ENCODE results near the gene VCL. TPM values are rescaled to one million over a fixed set of nuclear protein-coding genes. Genes with fewer than 3 reads are reported as not detected.
"Not testable (repeated sequence)": the region's sequence is repeated elsewhere in the genome, so short reads cannot be mapped to it uniquely, and the experiment has no call there.

The VCL gene
- total RNA-seq, 1 experiment from 2014 or later, result 384 TPM

DNA sequence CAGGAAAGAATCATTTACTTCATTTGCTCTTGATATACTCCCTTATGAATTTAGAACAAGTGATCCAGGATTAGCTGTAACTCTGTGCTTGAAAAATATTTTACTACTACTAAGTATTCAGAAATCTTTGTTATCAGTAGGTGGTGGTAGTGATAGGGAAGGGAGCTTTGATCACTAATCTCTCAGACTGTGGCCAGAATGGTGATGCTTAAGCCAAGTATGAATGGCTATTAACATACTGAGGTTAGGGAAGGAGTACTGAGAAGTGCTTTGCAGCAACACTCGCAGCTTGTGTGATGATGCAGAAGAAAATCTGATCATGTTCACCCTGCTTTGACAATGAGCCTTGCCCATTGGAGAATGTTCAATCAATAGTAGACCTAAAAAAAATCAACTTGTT is 123.5 kb downstream of the VCL start:
- in situ Hi-C loops (cut with HindIII; ENCODE audit: low sequenced_read_pairs), result no loop called here
- DNase-seq (ENCODE audit: low spot score), result no peak

DNA sequence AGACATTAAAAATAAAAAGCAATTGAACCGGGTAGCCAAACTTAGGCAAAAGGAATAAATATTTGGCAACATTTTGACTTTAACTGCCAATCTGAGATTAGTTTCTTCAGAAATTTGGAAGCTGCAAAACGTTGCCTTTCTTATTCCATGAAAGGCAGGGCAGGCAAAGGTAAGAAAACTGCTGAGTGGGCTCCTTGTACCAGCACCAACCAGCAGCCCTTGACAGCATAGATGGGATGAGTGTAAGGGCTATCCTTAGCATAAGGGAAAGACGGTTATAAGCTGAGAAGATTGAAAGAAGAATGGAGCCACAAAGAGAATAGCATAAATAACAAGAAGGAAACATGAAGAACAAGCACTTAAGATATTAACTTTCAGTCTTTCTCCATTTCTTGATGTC is 124.1 kb downstream of the VCL start:
- DNase-seq (ENCODE audit: low spot score), result no peak
- in situ Hi-C loops (cut with HindIII; ENCODE audit: low sequenced_read_pairs), result no loop called here

DNA sequence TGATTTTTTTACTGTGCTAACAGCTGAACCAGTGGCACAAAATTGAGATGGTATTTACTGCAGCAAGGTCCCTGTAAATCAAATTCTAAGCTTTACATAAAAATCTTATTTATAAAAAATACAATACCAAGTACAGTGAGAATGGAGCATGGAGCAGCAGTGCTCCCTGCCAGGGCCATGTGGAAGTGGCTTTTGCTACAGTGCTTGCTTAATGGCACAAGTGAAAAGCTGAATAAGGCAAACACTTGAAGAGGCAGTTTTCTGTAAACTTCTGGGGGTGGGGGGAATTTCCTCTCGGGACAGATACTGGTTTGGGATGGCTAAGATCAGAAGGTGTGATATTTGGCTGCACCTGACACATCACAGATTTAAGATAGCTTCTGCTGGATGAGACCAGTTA is 125.2 kb downstream of the VCL start:
- in situ Hi-C loops (cut with HindIII; ENCODE audit: low sequenced_read_pairs), result no loop called here
- no peak for DNase-seq (ENCODE audit: low spot score)

DNA sequence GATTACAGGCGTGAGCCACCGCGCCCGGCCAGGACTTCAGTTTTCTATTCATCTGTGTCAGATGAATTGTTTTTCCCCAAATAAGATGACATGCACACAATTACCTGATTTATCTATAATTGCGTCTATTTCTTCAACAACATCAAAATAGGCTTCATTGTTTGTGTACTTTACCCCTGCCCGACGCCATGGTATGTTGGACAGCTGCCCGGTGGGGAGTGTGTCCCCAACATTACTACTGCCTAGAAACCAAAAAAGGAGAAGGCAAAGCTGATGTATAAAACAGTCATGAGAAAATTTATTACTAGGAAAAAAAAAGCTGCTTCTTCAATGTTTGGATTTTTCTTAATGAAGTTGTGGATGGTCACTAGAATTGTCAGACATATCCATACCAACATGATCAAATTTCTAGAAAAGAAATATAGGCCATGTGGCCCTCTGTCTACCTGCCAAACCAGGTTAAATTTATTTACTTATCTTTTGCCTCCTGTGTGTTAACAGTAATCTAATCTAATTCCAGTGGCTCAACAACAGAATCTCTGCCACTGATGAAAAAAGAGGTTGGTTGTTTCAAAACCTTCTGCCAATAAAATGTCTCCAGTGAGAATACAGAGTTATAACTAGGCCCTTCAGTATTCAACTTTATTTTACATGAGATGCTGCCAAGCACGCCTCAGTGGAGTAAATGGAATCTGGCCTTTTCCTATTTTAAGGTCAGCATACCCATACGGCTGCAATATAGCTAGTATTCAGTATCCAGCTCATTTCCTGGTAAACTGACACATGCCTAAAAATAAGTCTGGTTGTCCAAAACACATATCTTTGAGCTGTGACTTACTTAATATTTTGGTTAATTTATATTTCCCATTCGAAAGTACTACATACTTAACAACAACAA is 136.3 kb downstream of the VCL start:
- in situ Hi-C loops (cut with HindIII; ENCODE audit: low sequenced_read_pairs), result no loop called here
- DNase-seq (ENCODE audit: low spot score), result no peak

DNA sequence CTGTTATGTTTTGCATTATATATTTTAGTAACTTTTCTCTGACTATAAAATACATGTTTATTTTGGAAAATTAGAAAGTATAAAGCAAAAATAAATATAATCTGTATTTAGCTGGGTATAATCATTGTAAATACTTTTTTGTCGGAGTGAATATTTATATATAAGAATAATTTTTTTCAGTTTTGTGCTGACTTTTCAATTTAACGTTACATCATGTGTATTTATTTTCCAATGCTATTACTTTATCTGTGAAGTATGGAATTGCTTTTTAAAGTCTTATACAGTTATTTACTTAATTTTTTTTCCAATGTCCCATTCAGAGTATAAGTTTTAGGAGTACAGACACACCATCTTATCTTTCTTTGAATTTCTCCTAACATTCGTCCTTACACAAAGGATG is 137.5 kb downstream of the VCL start:
- no peak for DNase-seq (ENCODE audit: low spot score)
- in situ Hi-C loops (cut with HindIII; ENCODE audit: low sequenced_read_pairs), result no loop called here

DNA sequence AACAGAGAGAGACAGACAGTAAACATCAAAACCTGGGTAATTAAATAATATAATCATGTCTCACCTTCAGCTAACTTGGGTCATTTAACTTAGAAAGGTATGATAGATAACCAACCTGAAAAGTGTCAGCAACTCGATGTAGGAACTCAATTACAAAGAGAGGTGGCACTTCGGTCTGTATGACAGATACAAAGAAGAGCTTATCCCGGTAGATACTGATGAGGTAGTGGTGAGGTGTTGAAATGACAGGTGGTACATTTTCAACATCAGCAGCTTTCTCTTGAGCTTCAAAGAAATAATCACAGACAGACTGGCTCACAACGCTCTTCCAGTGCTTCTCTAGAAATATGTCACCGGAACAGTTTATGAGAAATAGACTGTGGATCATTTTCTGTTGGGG is 140.1 kb downstream of the VCL start:
- in situ Hi-C loops (cut with HindIII; ENCODE audit: low sequenced_read_pairs), result no loop called here
- no peak for DNase-seq (ENCODE audit: low spot score)

DNA sequence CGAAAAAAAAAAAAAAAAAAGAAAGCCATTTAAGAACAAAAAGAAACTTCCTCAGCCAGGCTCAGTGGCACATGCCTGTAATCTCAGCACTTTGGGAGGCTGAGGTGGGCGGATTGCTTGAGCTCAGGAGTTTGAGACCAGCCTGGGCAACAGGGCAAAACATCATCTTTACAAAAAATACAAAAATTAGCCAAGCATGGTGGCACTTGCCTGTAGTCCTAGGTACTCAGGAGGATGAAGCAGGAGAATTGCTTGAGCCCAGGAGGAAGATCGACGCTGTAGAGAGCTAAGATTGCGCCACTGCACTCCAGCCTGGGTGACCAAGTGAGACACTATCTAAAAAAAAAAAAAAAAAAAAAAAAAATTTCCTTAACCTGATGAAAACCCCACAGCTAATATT is 140.7 kb downstream of the VCL start:
- DNase-seq (ENCODE audit: low spot score); in situ Hi-C loops (cut with HindIII; ENCODE audit: low sequenced_read_pairs): not testable (repeated sequence)

DNA sequence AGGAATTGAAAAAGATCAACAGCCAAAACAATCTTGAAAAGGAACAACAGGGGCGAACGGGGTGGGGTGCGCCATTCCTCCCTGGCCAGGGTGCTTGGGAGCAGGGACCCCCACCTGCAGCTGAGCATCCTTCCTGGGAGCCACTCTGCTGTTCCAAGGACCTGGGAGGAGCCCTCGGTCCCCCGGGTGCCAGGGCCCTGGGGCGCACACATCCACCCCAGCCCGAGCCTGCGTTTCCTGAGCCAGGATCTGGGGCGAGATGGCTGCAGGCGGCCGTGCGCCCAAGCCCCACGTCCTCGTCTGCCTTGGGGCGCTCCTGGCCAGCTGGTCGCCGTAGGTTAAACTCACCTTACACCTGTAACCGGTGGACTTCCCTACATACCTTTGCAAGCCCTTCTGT is 142.1 kb downstream of the VCL start:
- in situ Hi-C loops (cut with HindIII; ENCODE audit: low sequenced_read_pairs), result no loop called here
- no peak for DNase-seq (ENCODE audit: low spot score)

DNA sequence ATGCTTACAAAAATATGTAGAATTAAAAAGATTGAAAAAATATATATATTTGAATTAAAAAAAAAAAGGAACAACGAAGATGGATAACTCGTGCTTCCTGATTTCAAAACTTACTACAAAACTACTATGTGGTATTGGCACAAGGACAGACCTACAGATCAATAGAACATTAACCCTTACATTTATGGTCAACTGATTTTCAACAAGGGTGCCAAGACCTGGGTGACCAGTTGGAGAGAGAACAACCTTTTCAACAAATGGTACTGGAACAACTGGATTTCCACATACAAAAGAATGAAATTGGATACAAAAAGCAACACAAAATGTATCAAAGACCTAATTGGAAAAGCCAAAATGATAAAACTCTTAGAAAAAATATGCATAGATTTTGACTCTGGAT is 142.6 kb downstream of the VCL start:
- in situ Hi-C loops (cut with HindIII; ENCODE audit: low sequenced_read_pairs), result no loop called here

DNA sequence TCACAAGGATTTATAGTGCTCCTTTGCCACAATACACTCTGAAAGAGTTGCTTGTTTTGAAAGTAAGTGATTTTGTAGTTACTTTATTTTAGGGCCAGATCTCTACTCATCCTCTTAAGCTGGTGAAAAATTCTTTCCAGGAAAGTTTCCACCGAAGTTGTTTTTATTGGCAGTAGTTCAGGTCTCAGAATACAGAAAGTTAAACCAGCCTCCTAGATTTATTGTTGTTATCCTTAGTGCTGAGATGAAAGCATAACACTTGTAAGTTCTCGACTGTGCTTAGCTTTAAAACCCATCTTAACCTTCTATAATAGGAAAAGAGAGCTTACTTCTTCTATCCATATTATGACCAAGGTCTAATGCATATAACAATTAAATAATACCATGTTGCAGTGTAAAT is 147.2 kb downstream of the VCL start:
- in situ Hi-C loops (cut with HindIII; ENCODE audit: low sequenced_read_pairs), result no loop called here
- no peak for DNase-seq (ENCODE audit: low spot score)

More for the DNA sequence above, 142.6 kb downstream of the VCL start:
- DNase-seq (ENCODE audit: low spot score), result no peak

DNA sequence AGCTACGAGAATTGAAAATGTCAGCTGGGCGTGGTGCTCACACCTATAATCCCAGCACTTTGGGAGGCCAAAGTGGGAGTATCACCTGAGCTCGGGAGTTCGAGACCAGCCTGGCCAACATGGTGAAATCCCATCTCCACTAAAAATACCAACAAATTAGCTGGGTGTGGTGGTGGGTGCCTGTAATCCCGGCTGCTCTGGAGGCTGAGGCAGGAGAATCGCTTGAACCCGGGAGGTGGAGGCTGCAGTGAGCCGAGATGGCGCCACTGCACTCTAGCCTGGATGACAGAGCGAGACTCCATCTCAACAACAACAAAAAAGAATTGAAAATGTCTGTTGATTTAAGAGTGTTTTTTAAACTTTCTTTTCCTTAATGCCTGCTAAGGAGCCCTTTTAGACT is 149.1 kb downstream of the VCL start:
- DNase-seq (ENCODE audit: low spot score); in situ Hi-C loops (cut with HindIII; ENCODE audit: low sequenced_read_pairs): not testable (repeated sequence)

DNA sequence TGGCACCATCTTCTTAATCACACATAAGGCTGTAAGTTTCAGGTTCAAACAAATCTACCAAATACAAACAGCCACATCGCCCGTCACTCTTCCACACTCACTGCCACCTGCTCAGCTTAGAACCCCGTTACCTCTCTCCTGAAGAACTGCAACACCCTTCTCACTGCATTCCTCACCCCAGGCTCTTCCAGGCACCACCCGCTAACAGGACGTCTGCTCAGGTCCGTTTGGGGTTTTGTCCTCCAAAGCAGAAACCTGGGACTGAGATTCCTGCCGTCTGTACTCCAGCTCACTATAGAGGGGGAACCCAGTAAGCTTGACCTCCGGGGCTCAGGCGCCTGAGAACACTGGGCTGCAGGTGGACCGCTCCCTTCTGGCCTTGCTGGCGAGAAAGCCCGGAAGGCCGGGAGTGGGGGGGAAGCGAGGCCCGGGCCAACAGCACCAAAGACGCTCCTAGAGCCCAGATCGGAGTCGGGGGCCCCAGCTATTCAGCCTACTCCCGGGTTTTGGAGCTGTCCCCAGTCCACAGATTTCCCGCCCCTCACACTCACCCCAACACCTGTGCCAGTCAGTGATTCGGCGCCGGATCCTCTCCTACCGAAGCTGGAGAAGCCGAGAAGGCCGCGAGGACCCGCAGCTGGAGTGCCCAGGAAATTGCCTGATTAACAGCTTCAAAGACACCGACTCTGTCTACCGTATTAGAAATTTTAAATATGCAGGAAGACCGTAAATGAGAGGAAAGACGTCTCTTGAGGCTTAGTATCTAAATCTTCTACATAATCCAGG is 152.5 kb downstream of the VCL start, which contains the start of gene AP3M1:
Gene AP3M1 (minus strand): TSS at position 625 of the 786 bp plus-strand sequence. CDS start 12,449 bp downstream, outside the sequence.
- DNase-seq (ENCODE audit: low spot score), result no peak
- in situ Hi-C loops (cut with HindIII; ENCODE audit: low sequenced_read_pairs), result no loop called here

DNA sequence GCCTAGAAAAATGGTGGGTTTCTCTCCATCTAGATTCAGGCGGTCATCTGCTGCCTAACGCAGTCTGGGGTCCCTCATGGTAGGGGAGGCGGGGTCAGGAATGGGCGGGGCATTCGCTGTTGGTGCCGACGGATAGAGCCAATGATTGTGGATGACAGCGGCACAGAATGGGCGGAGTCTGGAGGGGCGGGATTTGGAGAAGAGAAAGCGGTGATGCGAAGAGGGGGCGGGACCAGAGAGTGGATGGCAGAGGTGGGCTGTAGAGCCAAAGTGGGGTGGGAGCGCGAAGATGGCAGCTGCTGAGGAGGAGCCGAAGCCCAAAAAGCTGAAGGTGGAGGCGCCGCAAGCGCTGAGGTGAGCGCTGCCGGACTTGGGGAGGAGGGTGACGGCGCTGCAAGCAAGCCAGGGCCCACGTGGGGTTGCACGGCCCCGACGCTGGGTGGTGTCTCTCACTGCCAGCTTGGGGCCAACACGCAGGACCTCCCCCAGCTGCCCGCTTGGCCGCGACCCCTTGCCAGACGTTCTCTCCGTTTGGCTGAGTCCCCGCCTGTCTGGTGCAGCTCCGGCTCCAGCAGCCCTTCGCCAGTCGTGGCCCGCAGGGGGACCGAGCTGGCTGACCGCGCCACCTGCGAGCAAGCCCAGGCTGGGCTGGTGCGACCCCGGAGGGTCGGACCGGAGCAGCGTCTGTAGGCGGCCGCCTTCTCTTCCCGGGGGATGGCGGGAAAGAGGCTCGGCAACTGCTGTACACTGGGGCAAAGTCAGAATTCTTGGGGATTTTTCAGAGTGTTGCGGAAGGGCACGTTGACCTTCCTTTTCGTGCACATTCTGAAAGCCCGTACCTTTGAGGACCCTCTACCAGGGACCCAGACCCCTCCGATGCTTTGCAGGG is 153.3 kb downstream of the VCL start, which contains the start of gene ADK:
Gene ADK (plus strand): TSS at position 232 of the 889 bp plus-strand sequence. CDS start 58 bp downstream, at position 290.
- DNase-seq (ENCODE audit: low spot score), result peak; percentile 100
- in situ Hi-C loops (cut with HindIII; ENCODE audit: low sequenced_read_pairs), result no loop called here

DNA sequence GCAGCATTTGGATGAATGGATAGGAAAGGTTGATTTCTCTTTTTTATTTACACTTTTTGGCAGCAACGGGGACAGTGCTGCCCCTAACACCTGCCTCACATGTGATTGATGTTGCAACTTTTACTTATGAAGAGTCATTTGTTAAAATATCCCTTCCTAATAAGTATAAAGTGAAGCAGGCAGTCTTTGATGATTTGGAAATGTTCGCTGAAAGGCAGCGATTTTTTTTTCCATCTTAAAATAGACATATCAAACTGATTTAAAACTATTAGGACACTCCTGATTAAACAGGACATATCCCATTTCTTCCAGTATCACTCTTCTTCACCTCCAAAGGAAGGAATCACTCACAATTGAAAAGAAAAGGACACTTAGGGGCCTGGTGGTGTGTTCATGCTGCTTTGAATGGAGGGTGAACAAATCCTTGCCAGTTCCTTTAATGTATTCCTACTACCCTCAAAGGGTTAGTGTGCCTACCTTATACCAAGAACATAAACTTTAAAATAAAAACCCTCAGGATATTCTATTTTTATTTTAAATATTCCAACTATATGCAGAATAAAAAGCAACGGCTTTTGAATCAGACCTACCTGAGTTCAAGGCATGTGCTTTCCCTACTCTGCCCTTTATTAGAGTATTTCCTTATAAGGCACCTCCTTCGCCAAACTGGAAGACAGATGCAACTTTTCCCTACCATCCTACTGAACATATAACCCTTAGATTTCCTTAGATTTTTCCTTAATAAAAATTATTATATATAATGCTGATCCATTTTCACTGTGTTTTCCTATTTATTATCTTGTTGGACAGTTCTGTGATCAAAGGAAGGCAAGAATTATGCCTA is 154.2 kb downstream of the VCL start:
- peak; percentile 10 for DNase-seq (ENCODE audit: low spot score)
- in situ Hi-C loops (cut with HindIII; ENCODE audit: low sequenced_read_pairs), result no loop called here

DNA sequence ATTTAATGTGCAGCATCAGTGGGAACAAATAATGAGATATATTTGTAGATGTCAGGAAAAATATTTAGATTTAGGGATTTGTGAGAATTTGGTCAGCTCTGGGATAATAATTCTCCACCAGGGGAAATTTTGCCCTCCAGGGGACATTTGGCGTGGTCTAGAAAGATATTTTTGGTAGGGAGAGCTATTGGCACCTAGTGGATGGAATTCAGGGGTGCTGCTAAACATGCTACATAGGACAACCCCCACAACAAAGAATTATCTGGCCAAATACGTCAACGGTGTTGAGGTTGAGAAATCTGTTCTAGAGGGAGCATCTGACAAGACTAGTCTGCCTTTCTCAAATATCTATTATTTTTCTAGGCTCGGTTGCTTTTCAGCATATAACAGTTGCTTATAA is 155.2 kb downstream of the VCL start:
- no peak for DNase-seq (ENCODE audit: low spot score)
- in situ Hi-C loops (cut with HindIII; ENCODE audit: low sequenced_read_pairs), result no loop called here

DNA sequence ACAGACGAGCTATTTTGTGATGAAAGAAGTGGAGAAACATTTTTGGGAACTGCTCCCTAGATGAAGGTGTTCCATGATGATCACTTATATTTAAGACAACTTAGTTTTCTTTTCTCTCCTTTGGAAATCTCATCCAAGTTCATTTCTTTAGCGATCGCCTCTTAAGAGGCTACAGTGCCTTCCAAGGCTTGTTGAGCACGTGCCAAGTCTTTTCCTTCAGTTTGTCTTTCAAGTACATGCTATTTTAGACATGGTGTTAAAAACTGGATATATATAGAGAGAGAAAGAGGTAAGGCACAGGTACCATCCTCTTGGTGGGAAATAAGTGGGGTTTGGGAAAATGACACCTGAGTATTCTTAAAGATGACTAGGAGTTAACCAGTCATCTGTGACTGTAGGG is 155.8 kb downstream of the VCL start:
- in situ Hi-C loops (cut with HindIII; ENCODE audit: low sequenced_read_pairs), result no loop called here

DNA sequence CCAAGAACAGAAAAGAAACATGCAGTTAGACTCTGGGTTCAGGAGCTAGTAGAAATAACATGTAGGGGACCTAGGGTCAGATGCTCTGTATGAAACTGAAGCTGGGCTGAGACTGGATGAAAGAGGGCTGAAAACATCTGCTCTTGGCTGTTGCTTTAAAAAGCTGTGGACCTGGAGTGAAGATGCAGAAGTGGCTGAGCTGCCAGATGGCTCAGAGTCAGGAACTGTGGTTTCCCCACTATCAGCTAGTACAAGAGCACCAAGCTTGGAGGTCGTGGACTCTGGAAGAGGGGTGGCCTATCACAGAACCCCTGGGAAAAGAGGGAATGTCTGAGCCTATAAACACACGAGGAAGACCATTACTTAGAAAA is 159.0 kb downstream of the VCL start:
- no peak for DNase-seq (ENCODE audit: low spot score)
- in situ Hi-C loops (cut with HindIII; ENCODE audit: low sequenced_read_pairs), result no loop called here

More for the DNA sequence above, 155.8 kb downstream of the VCL start:
- DNase-seq (ENCODE audit: low spot score), result no peak

DNA sequence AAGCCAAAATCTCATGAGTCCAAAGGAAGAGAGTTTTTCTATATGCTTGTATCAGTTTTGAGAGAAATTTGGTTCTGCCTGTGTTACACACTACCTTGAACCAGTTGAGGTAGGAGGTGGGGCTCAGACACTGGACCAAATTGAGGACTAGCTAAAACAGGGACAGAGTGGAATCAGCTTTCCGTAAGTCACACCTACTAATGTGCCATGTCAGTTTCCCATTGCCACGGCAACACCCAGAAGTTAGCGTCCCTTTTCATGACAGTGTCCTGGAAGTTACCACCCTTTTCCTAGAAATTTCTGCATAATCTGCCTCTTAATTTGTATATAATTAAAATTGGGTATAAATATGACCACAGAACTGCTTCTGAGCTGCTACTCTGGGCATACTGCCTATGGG is 162.1 kb downstream of the VCL start:
- in situ Hi-C loops (cut with HindIII; ENCODE audit: low sequenced_read_pairs), result no loop called here
- DNase-seq (ENCODE audit: low spot score), result no peak
